GM12878 (cell line): ENCODE results near the gene TGFBI. TPM values are rescaled to one million over a fixed set of nuclear protein-coding genes. Genes with fewer than 3 reads are reported as not detected.

Experiments
- CBFB ChIP-seq: IDR thresholded peaks from 2 replicates; pipeline ENCODE4 v1.6.1; 2016; ENCODE audit warnings: antibody characterized with exemption, low read depth
- ESRRA ChIP-seq: IDR thresholded peaks from 2 replicates; pipeline ENCODE4 v1.6.1; 2012; ENCODE audit warnings: mild to moderate bottlenecking, low read length, improper control_type of control experiment
- GABPA ChIP-seq: IDR thresholded peaks from 2 replicates; pipeline ENCODE4 v1.6.1; 2014; ENCODE audit warnings: antibody characterized with exemption, low read depth, mild to moderate bottlenecking, inconsistent platforms
- GATAD2B ChIP-seq: fragments of 450-650 bp; conservative IDR thresholded peaks from 2 replicates; pipeline ENCODE4 v1.6.1; 2017; ENCODE audit warnings: low read depth, mild to moderate bottlenecking, moderate library complexity
- JUNB ChIP-seq: IDR thresholded peaks from 2 replicates; pipeline ENCODE4 v1.6.1; 2016; ENCODE audit warnings: antibody characterized with exemption, mild to moderate bottlenecking
- MTA2 ChIP-seq: fragments of 450-650 bp; IDR thresholded peaks from 2 replicates; pipeline ENCODE4 v1.6.1; 2016; ENCODE audit warnings: low read depth, mild to moderate bottlenecking, moderate library complexity
- NFXL1 ChIP-seq: fragments of 450-650 bp; IDR thresholded peaks from 2 replicates; pipeline ENCODE4 v1.6.1; 2017; ENCODE audit warnings: antibody characterized with exemption, mild to moderate bottlenecking, borderline replicate concordance
- NRF1 ChIP-seq: conservative IDR thresholded peaks from 2 replicates; pipeline ENCODE4 v1.6.1; 2011; ENCODE audit warnings: mild to moderate bottlenecking, low read depth, low read length, improper control_type of control experiment
- SRF ChIP-seq, 2 experiments: IDR thresholded peaks; 2 replicates each; pipeline ENCODE4 v1.6.1; 2011; ENCODE audit warnings: low read depth in 2 of 2, low read length in 2 of 2, mild to moderate bottlenecking in 1 of 2, moderate library complexity in 1 of 2
- TAF1 ChIP-seq: IDR thresholded peaks from 2 replicates; pipeline ENCODE4 v1.6.1; 2011; ENCODE audit warnings: mild to moderate bottlenecking, low read depth, low read length, borderline replicate concordance
- TARDBP ChIP-seq: IDR thresholded peaks from 2 replicates; pipeline ENCODE4 v1.6.1; 2016; ENCODE audit warnings: borderline replicate concordance
- ZBED1 ChIP-seq: IDR thresholded peaks from 2 replicates; pipeline ENCODE4 v1.6.1; 2016; ENCODE audit warnings: borderline replicate concordance
- ZNF24 ChIP-seq: fragments of 450-650 bp; IDR thresholded peaks from 2 replicates; pipeline ENCODE4 v1.6.1; 2017; ENCODE audit warnings: antibody characterized with exemption, mild to moderate bottlenecking
- ZSCAN29 ChIP-seq: fragments of 450-650 bp; IDR thresholded peaks from 2 replicates; pipeline ENCODE4 v1.6.1; 2017; ENCODE audit warnings: mild to moderate bottlenecking, moderate library complexity
- polyA plus RNA-seq, 11 experiments: library from polyadenylated mRNA; depleted of rRNA in 4 of 11; unstranded in 6 of 11; stranded (reverse) in 5 of 11; fragments of >200 nt; fragmentation: Nextera tagmentation in 4 of 11; fragmentation: Illumina TruSeq in 1 of 11; extraction: Ambion mirVana in 4 of 11; extraction: Trizol in 1 of 11; gene quantifications; 1 replicate in 1 of 11; 2 replicates in 10 of 11; pipeline versions ENCODE4 v1.2.1 to v1.2.3, GENCODE V29; 2011 to 2016; ENCODE audit warnings: inconsistent platforms in 2 of 11, missing spikeins in 2 of 11, low read depth in 1 of 11
- total RNA-seq, 4 experiments: library from RNA; depleted of rRNA in 3 of 4; stranded (reverse); fragments of >200 nt in 3 of 4; fragmentation: Illumina TruSeq in 1 of 4; extraction: Trizol in 1 of 4; gene quantifications; 2 replicates each; pipeline versions ENCODE4 v1.2.1 to v1.2.3, GENCODE V29; 2013 to 2021
- TF ChIP-seq, protein P1 (sequence below): fragments of 450-650 bp; IDR thresholded peaks from 2 replicates; pipeline ENCODE4 v1.6.1; 2017; ENCODE audit warnings: borderline replicate concordance
- TF ChIP-seq, protein P2 (sequence below): IDR thresholded peaks from 2 replicates; pipeline ENCODE4 v1.6.1; 2011; ENCODE audit warnings: mild to moderate bottlenecking, low read depth, low read length, moderate library complexity; ENCODE audit not compliant: insufficient replicate concordance
- TF ChIP-seq, protein P3 (sequence below): fragments of 450-650 bp; IDR thresholded peaks from 2 replicates; pipeline ENCODE4 v1.6.1; 2016; ENCODE audit warnings: mild to moderate bottlenecking
- TF ChIP-seq, protein P4 (sequence below): fragments of 150-350 bp; IDR thresholded peaks from 2 replicates; pipeline ENCODE4 v1.6.1; 2014; ENCODE audit warnings: mild to moderate bottlenecking, low read depth, low read length
- TF ChIP-seq, protein P5 (sequence below): fragments of 450-650 bp; IDR thresholded peaks from 2 replicates; pipeline ENCODE4 v1.6.1; 2016; ENCODE audit warnings: mild to moderate bottlenecking, moderate library complexity, borderline replicate concordance

The TGFBI gene
- total and polyA plus RNA-seq, 10 of the 15 experiments (the other 5 are each of a cell fraction or from before 2014, with no cell fraction given): 0.12 to 1.8 (median 0.19) TPM

DNA sequence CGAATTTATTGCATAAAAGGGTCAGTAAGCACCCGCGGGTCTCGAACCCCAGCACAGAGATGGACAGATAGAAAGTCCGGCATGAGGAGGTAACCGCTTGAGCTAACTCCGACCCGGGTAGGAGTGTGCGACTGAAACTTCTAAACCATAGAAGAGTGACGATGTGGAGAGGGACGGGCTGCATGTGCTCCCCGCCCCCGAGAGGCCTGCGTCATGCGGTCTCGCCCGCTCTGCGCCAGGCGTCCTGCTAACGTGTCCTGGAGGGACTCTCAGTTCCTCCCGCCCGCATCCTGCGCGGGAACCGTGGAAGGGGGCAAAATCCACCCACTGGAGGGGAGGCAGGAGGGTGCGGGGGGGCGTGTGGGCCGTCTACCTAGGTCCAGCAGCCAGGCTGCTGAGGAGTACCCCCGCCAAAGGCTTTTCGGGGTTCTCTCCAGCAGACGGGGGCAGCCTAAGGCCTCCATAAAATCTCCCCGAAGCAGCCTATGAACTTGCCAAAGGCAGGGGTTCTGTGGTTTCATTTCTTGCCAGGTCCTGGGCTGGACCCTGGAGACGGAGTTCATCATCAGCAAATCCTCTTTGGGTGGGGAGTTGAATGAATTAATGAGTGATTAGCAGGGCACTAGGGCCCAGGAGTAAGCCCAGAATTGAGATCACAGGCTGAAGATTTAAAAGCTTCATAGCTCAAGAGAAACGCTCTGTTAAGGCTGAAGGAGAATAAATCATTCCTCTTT, 51.9 kb downstream of the TGFBI start (continued):
- TF ChIP-seq, protein P1, sequence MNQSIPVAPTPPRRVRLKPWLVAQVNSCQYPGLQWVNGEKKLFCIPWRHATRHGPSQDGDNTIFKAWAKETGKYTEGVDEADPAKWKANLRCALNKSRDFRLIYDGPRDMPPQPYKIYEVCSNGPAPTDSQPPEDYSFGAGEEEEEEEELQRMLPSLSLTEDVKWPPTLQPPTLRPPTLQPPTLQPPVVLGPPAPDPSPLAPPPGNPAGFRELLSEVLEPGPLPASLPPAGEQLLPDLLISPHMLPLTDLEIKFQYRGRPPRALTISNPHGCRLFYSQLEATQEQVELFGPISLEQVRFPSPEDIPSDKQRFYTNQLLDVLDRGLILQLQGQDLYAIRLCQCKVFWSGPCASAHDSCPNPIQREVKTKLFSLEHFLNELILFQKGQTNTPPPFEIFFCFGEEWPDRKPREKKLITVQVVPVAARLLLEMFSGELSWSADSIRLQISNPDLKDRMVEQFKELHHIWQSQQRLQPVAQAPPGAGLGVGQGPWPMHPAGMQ: no peak
- TF ChIP-seq JUNB (no peak), CBFB (no peak), GATAD2B (peak; percentile 54; the same call in 1 of the 2 replicates), NFXL1 (no peak), TAF1 (no peak), SRF (IDR thresholded peaks at IDR 0.05; ENCODE audit: low read depth in 2 of 2, low read length in 2 of 2) (no peak), TARDBP (peak; percentile 89), ZBED1 (no peak), GABPA (peak; percentile 31; the same call in 1 of the 2 replicates), MTA2 (peak; percentile 28; the same call in 1 of the 2 replicates), ZNF24 (peak; percentile 99), ZSCAN29 (peak; percentile 58; the same call in 1 of the 2 replicates), NRF1 (no peak), ESRRA (no peak)
- TF ChIP-seq, protein P2, sequence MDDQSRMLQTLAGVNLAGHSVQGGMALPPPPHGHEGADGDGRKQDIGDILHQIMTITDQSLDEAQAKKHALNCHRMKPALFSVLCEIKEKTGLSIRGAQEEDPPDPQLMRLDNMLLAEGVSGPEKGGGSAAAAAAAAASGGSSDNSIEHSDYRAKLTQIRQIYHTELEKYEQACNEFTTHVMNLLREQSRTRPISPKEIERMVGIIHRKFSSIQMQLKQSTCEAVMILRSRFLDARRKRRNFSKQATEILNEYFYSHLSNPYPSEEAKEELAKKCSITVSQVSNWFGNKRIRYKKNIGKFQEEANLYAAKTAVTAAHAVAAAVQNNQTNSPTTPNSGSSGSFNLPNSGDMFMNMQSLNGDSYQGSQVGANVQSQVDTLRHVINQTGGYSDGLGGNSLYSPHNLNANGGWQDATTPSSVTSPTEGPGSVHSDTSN: no peak
- TF ChIP-seq, protein P3, sequence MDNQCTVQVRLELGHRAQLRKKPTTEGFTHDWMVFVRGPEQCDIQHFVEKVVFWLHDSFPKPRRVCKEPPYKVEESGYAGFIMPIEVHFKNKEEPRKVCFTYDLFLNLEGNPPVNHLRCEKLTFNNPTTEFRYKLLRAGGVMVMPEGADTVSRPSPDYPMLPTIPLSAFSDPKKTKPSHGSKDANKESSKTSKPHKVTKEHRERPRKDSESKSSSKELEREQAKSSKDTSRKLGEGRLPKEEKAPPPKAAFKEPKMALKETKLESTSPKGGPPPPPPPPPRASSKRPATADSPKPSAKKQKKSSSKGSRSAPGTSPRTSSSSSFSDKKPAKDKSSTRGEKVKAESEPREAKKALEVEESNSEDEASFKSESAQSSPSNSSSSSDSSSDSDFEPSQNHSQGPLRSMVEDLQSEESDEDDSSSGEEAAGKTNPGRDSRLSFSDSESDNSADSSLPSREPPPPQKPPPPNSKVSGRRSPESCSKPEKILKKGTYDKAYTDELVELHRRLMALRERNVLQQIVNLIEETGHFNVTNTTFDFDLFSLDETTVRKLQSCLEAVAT: no peak
- TF ChIP-seq, protein P4, sequence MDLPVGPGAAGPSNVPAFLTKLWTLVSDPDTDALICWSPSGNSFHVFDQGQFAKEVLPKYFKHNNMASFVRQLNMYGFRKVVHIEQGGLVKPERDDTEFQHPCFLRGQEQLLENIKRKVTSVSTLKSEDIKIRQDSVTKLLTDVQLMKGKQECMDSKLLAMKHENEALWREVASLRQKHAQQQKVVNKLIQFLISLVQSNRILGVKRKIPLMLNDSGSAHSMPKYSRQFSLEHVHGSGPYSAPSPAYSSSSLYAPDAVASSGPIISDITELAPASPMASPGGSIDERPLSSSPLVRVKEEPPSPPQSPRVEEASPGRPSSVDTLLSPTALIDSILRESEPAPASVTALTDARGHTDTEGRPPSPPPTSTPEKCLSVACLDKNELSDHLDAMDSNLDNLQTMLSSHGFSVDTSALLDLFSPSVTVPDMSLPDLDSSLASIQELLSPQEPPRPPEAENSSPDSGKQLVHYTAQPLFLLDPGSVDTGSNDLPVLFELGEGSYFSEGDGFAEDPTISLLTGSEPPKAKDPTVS: no peak
- TF ChIP-seq, protein P5, sequence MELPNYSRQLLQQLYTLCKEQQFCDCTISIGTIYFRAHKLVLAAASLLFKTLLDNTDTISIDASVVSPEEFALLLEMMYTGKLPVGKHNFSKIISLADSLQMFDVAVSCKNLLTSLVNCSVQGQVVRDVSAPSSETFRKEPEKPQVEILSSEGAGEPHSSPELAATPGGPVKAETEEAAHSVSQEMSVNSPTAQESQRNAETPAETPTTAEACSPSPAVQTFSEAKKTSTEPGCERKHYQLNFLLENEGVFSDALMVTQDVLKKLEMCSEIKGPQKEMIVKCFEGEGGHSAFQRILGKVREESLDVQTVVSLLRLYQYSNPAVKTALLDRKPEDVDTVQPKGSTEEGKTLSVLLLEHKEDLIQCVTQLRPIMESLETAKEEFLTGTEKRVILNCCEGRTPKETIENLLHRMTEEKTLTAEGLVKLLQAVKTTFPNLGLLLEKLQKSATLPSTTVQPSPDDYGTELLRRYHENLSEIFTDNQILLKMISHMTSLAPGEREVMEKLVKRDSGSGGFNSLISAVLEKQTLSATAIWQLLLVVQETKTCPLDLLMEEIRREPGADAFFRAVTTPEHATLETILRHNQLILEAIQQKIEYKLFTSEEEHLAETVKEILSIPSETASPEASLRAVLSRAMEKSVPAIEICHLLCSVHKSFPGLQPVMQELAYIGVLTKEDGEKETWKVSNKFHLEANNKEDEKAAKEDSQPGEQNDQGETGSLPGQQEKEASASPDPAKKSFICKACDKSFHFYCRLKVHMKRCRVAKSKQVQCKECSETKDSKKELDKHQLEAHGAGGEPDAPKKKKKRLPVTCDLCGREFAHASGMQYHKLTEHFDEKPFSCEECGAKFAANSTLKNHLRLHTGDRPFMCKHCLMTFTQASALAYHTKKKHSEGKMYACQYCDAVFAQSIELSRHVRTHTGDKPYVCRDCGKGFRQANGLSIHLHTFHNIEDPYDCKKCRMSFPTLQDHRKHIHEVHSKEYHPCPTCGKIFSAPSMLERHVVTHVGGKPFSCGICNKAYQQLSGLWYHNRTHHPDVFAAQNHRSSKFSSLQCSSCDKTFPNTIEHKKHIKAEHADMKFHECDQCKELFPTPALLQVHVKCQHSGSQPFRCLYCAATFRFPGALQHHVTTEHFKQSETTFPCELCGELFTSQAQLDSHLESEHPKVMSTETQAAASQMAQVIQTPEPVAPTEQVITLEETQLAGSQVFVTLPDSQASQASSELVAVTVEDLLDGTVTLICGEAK: peak; percentile 15; the same call in 1 of the 2 replicates
